DOHH2 (cell line): ENCODE results near the gene ZNF385D.

Source experiments
- CTCF ChIP-seq: fragments of 200-600 bp; sonication (generic); IDR thresholded peaks from one replicate; pipeline ENCODE4 v1.5.1; 2014; ENCODE audit warnings: antibody characterized with exemption, mild to moderate bottlenecking, low read depth, low read length; ENCODE audit not compliant: poor library complexity, severe bottlenecking
- EZH2phosphoT487 ChIP-seq: fragments of 200-600 bp; sonication (generic); IDR thresholded peaks from 2 replicates; pipeline ENCODE4 v1.6.1; 2017; ENCODE audit warnings: borderline replicate concordance, mild to moderate bottlenecking, antibody characterized with exemption, low read length, moderate library complexity, mixed read lengths

DNA sequence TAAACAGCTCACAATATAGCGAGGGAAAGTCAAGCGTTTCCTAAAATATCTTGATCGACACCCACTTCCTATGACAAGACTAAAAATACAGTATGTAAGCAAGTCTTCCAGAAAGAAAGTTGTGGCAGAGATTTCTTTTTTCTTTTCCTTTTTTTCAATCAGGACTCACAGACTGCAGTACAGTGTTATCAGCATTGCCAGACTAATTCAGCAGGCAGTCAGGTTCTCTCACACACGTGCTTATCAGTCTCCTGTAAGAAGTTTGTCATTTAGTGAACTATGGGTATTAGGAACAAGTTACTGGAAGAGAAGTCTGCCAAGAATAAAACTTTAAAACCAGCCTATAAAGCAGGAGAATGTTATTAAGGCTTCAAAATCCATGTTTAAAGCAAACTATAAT, 32.8 kb upstream of the ZNF385D start:
- TF ChIP-seq CTCF (no peak), EZH2phosphoT487 (no peak)
